Raji (cell line): ENCODE data around the gene ADGRD1.

ENCODE experiments used
- POLR2A ChIP-seq: IDR thresholded peaks from 2 replicates; pipeline ENCODE4 v1.6.1; 2011; ENCODE audit warnings: low read depth, low read length, control low read depth; ENCODE audit not compliant: insufficient read depth

ADGRD1 gene

DNA sequence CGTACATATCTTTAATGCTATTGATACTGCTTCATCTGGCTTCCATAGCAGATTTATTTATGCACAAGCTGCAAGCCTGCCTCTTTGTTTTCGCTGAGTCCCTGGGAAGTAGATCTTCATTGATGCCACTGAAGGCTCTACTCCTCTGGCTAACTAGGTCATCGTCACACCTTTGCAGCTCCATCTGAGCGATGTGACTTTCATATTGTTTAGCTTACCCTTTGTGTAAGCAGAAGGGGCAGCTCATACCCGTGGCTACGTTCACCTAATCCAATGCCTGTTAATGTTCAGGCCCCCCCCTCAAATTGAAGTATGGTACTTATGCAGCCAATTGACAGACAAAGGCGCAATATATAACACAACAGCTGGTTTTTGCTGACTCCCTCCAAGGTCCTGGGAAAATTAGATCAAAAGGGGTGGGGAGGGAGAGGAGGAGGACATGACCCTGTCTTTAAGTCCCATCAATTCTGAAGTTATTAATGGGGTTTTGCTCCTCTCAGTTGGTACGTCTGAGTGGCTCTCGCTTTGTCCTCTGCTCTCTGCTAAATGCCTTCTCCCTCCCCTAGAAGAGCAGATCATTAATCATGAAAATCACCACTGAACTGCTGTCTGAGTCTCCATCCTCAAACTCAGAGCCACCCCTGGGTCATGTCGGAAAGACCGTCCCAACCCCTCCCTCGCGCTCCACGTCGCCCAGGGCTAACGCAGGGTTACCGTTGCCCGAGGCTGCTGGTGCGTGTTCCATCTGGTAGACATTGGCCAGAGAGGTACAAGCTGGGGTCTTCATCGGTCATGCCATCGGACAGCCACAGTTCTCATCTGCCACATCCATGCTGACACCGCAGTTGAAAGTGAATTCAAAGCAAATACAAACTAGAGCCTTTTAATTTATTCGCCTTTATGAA, 128.8 kb downstream of the ADGRD1 start:
- TF ChIP-seq POLR2A, result no peak

DNA sequence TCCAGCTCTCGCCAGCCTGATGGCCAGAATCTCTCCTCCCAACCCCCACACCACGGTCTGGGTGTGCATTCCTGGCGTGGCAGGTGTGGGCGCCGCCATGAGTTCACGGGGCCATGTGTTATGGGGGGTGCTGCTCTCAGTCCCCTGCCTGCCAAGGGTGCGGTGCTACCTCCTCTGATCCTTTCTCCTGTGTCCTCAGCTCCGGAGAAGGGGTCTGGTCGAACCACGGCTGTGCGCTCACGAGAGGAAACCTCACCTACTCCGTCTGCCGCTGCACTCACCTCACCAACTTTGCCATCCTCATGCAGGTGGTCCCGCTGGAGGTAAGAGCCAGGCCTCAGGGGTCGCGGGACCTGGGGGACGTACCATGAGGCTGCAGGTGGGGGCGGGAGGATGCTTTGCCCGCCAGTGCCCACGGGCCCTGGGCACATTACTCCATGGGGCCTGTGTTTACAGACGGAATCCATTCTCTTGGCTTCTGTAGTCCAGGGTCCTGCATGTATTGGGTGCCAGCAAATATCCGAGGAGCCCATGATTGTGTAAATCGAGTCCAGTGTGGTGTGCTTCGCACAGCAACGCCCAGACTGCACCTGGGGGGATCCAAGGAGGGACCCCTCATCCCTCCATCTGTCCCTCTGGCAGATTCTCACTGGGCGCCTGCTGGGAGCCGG, 130.8 kb downstream of the ADGRD1 start:
- no peak for TF ChIP-seq POLR2A

DNA sequence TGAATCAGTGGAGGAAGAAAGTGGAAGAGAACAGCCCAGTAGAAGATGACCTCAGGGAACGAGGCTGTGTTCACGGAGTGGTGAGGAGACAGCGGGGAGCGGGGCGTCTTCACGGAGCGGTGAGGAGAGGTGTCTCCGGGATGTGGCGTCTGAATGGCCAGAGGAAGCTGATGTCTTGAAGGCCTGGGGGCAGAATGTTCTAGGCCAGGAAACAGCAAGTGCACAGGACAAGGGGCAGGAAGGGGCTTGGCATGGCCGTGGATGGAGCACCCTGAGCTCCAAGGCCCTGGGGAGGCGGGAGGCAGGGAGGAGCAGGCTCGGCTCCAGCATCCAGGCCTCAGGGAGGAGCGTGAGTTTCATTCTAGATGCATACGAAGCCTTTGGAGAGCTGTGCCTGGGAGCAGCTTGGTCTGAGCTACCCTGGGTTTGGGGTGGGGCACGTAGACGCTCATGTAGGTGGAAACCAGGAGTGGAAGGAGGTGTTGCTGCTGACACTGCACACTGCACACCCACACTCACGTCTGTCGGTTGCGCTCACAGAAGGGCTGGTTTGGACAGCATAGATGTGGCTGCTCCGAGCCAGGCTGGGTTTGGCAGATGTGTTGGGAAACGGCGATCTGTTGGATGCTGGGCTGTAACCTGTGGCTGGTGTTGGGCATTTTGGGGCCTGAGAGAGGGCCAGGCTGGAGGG, 131.6 kb downstream of the ADGRD1 start:
- no peak for TF ChIP-seq POLR2A

DNA sequence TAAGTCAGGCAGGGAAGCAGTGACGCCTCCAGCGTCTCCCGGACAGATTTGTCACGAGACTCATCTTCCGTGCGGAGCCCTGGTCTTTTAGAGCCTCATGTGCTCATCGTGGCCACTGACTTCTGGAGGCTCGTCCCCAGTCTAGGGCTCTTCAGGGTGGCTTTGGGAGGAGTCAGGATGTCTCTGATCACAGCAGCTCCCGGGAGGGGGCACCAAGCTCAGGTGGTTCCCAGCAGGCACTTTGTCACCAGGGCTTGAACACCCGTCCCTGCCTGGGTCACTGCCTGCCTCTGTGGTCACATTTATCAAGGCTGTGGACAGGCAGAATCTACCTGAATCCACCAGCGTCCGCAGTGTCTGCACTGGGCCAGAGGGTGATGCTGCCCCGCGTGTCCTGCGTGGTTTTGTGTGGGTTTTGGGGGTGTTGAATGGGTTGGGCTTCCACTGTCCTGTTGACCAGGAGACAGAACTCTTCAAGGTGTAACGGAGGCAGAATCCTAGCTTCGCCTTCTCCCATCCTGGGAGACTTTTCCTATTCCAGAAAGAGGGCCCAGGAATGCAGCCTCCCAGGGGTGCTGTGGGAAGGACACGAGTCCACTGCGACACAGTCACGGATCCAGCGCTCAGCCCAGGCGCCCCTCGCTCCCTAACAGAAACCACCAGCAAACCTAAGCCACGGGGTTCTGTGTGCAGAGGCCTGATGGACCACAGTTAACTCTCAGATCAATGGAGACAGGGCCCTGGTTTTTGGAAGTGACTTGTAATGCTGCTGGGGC, 132.3 kb downstream of the ADGRD1 start:
- no peak for TF ChIP-seq POLR2A

DNA sequence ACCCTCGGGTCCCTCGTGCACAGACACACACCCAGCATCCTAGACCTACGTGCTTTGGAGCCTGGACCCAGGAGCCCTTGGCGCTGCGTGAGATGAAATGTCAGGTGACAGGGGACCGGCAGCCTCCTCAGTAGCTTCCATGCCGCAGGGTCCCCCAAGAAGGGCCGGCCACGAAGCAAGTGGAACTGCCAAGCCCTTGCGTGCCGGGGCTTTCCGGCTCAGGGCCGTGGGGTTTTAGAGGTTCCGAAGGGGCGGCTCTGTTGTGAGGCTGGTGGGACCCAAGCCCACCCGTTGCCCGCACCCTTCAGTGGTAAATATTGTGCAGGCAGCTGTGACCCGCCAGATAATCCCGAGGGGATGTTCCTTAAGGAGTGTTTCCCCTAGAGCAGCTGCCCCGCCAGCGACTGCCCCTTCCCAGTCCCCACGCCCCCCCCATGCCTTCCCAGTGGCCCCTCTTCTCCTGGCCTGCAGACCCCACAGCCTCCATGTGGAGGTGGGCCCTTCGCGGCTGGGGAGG, 133.7 kb downstream of the ADGRD1 start:
- no peak for TF ChIP-seq POLR2A

DNA sequence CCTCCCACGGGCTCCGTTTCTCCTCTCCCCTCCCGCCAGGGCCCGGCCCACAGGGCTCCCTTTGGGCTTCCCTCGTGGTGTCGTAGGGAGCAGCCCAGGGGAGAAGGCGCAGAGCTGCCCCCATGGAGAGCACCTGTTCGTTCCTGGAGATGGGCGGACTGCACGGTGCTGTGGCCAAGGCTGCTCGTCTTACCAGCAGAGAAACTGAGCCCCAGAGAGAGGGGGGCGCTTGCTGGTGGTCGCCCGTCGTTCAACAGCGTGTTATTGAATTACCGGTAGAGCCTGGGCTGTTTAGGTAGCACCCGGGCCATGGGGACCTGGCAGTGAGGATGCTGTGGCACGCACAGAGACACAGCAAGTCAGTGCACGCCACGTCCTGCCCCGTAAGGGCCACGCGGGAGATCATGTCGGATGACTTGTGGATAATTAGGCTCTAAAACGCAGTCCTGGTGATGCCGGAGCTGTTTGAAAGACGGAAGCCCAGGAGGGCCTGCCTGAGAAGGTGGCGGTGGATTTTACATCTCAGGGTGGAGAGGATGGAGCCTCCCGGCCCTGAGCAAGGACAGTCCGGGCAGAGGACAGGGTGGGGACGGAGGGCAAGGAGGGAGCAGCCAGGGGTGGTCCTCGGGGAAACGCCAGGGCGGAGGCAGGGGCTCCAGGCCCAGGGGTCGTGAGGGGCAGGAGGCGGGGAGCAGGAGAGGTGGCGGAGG, 134.4 kb downstream of the ADGRD1 start:
- TF ChIP-seq POLR2A, result no peak

DNA sequence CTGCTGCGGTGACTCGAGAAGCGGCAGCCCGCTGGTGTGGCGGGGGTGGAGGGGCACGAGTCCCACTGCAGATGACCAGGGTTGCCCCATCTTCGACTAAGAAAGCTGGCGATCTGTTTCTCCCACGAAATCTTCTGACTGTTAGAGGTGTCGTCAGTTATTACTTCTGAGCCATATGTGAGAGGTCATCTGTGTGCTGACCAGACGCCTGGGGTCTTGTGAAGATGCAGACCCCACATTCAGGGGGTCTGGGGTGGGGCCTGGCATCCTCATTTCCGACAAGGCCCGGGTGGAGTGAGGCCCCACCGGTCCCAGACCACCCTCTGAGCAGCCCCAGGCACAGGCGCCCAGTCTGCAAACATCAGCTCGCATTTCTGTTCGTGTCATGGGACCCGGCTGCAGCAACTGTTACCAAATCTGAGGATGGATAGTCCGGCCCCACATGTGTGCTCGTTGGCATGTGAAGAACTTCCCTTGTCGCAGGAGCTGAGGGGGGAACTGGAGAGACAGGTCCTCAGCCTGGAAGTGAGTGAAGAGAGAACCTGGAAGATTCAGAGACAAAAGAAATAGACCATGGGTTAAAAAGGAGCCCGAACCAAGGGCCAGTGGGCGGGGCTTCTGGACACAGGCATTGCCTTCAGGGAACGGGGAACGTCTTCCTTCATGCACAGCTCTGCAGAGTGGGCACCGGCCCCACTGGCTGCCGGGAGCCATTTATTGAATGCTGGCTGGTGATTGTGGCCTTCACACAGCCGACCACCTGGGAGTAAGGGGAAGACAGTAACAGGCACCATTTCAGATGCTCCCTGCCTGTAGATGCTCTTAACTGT, 135.2 kb downstream of the ADGRD1 start:
- TF ChIP-seq POLR2A, result no peak

DNA sequence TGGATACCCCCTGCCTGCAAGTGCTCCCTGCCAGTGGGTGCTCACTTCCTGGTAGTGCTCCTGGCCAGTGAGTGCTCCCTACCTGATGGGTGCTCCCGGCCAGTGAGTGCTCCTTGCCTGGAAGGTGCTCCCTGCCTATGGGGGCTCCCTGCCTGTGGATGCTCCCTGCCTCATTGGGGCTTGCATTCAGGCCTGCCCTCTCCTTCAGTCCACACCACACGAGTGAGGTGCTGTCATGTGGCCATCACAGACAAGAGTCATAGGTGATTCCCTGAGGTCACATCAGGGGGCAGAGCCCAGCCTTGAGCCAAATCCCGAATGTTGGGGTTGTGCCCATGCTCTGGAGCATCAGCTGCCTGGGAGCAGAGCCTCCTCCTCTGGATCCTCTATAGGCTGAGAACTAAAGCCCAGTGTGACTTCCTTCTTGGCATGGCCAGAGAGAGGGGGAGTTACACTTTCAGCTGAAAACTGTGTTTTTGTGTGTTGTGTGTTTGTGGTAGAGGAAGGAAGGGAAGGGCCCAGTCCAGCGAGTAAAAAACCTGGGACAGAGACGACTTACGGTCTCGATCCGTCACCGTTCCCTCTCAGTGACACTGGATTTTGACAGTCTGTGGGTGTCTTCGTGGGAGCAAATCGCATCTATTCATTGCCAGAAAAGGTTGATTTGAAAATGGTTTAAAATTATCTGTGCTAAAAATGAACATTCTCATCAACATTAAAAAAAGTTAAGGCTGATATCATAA, 136.0 kb downstream of the ADGRD1 start:
- no peak for TF ChIP-seq POLR2A

DNA sequence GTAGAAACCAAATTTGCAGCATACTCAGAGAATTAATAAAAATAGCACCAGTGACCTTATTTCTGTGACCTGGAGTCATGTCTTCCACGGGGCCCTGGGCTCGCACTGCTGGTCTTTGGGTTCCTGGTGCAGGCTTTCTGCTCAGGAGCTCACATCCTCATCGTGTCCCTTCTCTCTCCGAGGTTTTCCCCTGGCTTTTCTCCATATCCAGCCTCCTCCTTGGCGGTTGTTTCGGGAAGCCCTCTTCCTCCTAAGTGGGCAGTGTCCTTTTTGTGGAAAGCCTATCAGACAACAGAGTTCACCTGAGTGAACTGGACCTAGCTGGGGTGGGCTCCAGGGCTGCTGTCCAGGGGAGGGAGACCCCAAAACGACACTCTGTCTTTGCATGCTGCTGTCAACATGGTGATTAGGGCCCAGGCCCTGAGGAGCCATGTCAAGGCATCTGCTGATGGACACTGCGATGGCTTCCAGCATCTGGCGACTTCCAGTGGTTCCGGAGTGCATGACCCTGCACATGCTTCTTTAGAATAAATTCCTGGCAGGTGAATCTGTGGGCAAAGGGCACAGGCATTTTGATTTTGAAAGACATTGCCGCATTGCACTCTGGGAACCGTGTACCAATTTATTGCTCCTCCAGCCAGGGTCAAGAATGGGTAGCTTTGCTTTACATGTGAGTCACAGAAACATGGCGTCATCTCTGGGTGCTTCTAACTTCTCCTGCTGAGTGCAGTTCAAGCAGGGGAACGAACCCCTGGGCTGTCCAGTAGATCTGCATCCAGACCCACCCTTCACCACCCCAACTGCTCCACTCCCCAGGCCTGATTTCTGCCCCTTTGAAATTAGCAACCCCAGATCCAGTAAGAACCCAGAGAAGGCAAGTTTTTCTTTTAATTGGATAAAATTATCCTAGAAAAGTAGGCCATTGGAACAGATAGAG, 136.8 kb downstream of the ADGRD1 start:
- TF ChIP-seq POLR2A, result no peak

DNA sequence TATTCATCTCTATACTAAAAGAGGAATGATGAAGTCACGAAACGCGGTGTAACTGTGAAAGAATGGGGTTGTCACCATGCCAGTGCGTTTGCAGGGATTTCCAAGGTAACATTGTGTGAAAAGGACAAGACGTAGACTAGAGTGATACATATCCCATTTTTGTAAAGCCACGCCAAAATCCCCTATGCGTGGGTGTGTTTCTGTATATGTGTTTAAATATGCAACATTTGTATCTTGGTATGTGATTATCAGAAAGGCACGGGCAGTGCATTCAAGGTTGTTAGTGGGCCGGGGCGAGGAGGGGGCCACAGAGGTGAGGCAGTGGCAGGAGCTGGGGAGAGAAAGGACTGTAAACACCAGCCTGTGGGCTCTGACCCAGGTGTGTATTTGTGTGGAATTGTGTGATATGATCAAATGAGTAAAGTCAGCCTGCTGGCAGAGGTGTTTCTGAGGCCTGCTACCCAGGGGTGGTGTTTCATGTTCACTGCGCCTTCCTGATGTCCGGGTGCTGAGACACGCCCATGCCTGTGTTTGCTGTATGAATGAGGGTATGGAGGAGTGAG, 137.8 kb downstream of the ADGRD1 start:
- TF ChIP-seq POLR2A, result no peak

DNA sequence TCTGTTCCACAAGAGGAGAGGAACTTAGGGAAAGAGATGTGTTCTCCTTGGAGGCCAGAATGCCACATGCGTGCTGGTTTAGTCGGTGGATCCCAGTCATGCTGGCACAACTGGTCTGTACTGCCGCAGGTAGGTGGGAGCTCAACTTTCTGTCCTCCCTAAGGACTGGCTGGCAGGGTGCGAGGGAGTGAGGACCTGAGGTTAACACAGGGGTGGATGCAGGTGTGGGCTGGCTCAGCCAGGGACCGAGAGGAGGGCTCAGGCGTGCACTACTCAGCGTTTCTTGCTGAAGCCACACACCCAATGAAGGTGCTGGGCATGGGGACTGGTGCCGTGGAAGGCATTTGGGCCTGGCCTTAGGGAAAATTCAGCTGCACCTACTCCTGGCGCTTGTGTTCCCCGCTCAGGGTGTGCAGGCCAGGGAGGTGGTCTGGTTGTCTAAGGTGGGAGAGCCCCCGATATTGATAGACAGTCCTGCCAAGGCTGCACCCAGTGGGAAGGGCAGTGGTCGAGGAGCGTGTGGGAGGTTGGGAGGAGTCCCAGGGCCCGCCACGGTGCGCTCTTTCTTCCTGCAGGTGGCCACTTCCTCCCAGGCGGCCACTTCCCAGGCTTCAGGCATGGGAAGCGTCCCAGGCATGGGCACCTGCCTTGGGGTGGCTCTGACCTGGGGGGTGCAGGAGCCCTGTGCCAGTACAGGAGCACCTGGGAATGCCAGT, 138.4 kb downstream of the ADGRD1 start:
- no peak for TF ChIP-seq POLR2A
